ENCODE measurements around the gene AFDN.

The AFDN gene

DNA sequence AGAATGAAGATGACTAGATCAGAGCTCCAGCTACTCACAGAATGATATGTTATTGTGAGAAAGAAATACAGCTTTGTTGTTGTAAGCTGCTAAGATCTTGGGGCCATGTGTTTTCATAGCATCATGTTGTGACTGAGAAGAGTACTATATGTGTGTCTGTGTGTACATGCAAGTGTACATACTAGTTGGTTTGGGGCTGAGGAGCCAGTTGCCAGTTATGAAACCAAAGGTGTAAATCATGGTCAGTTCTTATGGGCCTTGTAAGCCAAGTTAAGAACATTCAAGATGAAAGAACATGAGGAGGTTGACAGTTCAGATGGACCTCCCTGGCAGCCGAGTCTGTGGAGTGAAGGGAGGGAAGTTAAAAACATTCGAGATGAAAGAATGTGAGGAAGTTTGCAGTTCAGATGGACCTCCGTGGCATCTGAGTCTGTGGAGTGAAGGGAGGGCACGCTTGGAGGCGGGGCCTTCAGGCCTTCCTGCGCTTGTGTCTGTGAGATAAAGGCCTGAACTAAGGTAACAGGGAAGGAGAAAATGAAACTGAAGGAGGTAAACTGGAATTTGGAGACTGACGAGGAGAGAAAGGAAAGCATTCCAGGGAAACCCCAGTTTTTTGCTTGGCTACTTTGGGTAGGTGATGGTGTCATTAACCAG is 13.9 kb downstream of the AFDN start:
- in situ Hi-C loops (cut with HindIII; ENCODE audit: low sequenced_read_pairs): no loop called here

DNA sequence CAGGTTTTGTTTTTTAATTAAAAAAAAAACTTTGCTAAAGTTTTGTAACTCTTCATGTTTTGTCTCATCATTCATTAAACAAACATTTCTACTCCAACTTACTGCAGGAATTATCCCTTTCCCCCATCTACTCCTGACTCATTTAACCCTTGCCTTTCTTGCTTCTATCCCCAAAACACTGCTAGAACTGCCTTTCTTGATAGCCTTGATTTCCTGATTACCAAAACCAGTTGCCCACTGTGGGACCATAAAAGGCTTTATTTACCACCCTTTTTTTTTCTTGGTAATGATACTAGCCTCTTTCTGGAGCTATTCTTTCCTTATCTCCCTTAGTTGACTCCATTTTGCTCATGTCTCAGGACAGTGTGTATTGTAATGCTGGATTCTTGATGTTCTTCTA is 15.3 kb downstream of the AFDN start:
- in situ Hi-C loops (cut with HindIII; ENCODE audit: low sequenced_read_pairs): no loop called here

DNA sequence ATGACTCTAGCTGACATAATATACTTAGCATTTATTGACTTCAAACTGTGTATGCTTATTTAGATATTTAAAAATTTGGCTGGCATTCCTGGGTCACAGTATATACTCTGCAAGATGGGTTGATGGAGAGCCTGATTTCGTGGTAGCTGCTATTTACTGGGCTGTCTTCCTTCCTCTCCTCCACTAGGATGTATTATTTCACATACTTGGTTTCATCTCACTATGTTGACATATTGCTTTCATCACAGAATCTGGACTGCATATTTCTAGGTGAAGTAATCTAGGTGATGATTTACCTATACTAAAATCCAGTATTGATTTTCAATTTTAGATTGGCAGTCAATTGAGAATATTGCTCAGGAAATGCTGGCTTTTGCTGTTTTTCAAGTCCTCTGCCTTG is 15.7 kb downstream of the AFDN start:
- in situ Hi-C loops (cut with HindIII; ENCODE audit: low sequenced_read_pairs): no loop called here

DNA sequence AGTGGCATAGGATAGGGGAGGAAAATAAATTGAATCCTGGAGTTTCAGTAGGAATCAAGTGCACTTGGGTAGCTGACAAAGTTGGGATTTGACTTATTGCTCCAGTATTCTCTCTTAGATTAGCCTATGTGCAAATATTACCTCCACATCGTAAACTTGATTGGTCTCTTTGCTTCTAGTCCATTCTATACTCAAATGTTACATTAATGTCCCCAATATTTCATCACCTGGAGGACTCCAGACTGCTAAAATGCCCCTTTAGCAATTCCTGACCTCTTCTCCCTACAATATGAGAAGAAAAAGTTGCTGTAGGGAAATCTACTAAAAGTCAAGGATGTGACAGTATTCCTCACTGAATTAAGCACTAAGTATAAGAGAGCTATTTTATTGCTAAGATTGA is 16.3 kb downstream of the AFDN start:
- in situ Hi-C loops (cut with HindIII; ENCODE audit: low sequenced_read_pairs): no loop called here

DNA sequence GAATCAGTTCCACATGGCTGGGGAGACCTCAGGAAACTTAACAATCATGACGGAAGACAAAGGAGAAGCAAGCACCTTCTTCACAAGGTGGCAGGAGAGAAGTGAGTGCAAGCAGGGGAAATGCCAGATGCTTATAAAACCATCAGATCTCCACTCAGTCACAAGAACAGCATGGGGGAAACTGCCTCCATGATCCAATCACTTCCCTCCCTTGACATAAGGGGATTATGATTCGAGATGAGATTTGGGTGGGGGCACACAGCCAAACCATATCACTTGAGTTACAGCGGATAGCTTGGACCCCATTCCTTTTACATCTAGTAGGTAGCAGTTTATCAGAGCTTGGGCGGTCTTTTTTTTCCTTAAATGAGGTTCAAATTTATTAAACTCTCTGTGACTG is 19.1 kb downstream of the AFDN start:
- in situ Hi-C loops (cut with HindIII; ENCODE audit: low sequenced_read_pairs): no loop called here

DNA sequence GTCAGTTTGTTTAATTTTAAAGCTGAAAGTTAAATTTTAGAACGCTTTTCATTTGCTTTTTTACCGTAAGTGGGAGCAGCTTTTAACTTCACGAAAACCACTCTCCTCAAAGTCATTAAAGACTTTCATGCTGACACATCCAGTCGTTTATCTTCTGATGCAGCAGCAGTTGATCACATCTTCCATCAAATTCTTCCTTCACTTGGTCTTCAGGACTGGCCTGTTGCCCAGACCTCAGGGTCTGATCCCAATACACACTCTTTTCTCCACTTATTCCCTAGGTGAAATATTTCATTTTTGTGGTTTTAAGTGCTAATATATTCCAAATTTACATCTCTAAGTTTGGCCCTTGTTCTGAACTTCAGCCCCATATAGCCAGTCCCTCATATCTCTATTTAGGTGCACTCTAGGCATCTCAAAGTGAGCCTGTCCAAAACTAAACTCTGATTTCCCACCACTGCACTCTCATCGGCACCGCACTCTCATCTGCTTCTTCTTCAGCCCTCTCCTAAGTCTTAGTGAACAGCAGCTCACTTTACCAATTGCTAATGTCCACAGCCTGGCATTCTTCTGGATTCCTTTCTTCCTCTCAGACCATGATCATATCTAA is 20.4 kb downstream of the AFDN start:
- in situ Hi-C loops (cut with HindIII; ENCODE audit: low sequenced_read_pairs): no loop called here

DNA sequence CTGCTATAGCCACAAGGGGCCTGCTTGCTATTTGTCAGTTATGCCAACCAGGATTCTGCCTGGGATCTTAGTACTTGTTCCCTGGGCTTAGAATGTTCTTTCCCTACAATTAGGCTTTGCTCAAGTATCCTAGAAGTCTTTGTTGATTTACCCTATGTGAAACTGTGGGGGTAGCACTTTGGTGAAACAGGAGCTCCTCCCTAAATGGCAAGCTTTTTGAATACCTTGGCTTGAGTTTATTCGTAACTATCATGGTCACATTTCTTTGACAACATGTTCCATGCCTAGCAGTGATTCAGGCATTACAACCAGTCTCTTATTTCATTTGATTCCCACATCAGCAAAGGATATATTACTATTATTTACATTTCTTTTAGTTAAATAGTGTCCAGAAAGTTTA is 21.2 kb downstream of the AFDN start:
- in situ Hi-C loops (cut with HindIII; ENCODE audit: low sequenced_read_pairs): no loop called here

DNA sequence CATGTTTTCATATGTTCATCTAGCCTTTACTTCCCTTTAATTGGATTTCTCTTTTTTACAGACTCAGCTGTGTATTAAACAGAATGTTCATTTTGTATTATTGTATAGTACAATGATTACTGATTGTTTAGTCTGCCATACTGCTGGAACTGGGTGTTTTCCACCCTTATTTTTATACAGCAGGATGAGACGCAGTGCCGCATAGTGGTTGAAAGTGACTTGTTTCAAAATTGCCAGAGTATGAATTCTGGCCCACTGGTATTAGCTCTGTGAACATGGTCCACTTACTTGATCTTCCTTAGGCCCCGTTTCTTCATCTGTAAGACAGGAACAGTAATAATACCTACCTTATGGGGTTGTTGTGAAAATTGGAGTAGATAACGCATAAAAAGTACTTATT is 22.1 kb downstream of the AFDN start:
- in situ Hi-C loops (cut with HindIII; ENCODE audit: low sequenced_read_pairs): no loop called here

DNA sequence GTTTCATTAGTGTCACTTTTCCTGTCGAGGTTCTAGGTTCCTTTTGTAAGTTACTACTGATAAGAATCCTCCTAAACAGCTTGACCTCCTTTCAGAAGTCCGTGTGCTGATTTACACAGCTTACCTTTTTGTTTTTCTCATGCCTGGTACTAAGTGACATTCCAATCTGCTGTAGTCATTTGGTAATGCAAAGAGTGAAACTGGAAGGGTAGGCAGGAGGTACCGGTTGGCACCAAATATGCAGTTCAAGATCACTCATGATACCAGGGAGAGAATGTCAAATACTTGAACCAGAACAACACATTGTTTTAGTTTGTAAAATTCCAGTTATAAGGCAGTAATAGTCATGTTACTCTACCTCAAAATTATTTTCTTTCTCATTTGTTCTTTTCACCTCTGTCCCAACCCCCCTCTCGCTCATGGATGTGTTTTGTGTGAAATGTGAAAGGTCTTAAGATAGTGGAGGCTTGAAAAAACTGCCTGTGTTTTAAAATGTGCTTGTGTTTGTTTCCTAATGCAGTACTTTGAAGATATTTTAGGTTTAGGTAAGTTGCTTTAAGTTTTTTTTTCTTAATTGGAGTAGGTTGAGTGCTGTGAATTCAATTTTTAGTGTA is 23.2 kb downstream of the AFDN start:
- in situ Hi-C loops (cut with HindIII; ENCODE audit: low sequenced_read_pairs): no loop called here

DNA sequence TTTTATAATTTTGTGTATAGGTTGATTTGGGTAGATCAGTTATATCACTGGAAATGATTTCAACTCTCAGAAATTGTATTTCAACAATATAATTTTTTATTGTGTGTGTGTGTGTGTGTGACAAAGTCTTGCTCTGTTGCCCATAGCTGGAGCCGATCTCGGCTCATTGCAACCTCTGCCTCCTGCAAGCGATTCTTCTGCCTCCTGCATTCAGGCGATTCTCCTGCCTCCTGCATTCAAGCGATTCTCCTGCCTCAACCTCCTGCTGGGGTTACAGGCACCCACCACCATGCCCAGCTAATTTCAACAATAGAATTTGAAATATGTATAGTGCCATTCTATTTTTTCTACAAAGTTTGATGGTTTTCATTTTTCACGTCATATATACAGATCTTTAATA is 24.1 kb downstream of the AFDN start:
- in situ Hi-C loops (cut with HindIII; ENCODE audit: low sequenced_read_pairs): no loop called here

DNA sequence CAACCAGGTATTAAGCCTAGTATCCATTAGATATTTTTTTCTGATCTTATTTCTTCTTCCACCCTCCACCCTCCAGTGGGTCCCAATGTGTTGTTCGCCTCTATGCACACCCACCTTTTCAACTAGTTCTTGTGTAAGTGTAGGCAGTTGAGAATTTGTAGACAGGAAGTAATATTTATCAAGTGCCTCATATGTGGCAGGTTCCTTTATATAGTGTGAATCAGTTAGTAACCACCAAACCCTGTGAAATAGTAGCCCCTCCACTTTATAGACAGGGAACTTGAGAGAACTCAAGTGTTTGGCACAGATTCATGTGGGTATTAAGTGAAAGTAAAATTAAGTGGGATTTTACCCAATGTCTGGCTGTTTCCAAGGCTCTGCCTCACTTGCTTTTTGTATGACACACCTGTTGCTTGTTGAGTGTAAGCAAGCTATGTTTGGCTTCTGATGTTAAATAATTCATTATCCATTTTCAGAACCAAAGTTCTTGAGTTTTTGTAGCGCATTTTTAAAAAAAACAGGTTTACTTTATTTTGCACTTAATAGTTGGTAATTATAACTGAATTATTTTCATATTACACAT is 24.8 kb downstream of the AFDN start:
- in situ Hi-C loops (cut with HindIII; ENCODE audit: low sequenced_read_pairs): no loop called here

DNA sequence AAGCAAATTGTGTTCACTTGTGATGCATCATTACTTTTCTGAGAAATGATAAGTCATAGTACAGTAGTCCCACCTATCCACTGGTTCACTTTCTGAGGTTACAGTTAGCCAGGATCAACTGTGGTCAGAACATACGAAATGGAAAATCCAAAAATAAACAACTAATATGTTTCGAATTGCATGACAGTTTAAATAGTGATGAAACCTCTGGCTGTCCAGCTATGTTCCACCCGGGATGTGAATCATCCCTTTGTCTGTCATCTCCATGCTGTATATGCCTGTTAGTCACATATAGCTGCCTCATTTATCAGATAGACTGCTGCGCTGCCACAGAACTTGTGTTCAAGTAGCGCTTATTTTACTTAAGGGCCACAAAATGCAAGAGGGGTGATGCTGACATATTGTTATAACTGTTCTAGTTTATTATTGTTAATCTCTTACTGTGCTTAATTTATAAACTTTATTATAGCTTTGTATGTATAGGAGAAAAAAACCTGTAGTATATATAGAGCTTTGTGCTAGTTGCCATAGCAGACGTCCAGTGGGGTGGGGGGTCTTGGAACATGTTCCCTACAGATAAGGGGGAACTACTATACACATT is 29.2 kb downstream of the AFDN start:
- in situ Hi-C loops (cut with HindIII; ENCODE audit: low sequenced_read_pairs): no loop called here

DNA sequence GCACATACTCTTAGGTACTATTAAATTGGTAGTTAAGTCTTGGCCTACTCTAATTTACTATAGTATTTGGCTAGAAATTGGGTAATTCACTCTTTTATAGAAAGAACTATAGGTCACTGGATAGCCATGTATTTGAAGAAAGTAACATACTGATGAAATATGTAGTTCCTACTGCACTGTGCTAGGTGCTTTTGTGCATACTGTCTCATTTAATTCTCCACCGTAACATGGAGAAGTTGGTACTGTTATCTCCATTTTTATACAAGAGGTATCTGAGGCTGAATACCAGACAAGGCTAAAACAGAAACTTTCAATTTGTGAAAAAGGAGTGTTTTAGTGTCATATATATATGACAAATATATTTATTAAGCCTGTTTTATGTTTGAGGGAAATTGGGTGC is 29.8 kb downstream of the AFDN start:
- in situ Hi-C loops (cut with HindIII; ENCODE audit: low sequenced_read_pairs): no loop called here

DNA sequence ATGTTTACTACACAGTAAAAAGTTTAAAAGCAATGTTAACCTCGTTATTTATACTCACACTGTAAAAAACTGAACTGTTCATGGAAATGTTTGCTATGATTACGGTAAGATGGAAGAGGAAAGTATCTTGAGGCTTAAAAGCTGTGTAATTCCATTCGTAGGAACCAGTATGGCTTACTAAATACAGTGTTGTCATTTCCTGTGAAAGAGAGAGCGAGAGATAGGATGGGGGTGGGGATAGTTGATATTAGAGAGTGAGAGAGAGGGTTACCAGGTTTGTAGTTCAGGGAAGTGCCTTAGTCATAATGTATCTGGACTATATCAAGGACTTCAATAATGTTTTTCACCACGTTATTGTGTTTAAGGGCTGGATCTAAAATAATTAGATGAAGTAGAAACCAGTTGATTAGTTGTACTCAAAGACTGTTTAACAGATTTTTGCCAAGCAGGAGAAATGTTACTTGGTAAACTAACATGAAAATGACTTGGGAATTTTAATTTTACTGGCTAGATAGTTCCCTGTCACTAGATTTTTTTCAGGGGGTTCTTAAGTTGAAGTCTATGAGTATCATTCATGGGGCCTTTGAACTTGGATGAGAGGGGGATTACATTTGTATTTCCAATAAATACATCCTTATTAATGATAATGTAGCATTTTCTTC is 30.4 kb downstream of the AFDN start:
- in situ Hi-C loops (cut with HindIII; ENCODE audit: low sequenced_read_pairs): no loop called here

DNA sequence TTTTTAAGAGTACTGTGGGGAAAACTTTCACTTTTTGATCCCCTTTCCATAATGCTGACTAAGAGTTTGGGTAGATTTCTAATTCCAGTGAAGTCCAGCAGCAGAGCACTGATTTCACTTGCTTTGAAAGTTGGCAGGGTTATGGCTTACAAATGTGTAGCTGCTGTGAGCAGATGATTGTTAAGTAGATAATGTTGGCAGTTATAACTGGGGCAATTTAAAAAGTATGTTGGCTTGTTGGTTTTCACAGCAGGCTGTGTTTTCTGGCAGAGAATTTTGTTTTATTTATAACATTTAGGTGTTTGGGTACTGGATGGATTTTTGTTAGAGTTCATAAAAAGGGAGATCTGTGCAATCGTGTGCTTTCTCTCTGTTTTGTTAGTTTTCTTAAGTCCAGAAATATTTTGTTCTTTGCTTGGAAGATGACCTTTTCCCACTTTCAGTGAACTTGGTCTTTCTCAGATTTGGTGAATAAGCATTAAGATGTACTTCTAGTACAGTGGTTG is 31.4 kb downstream of the AFDN start:
- in situ Hi-C loops (cut with HindIII; ENCODE audit: low sequenced_read_pairs): no loop called here

DNA sequence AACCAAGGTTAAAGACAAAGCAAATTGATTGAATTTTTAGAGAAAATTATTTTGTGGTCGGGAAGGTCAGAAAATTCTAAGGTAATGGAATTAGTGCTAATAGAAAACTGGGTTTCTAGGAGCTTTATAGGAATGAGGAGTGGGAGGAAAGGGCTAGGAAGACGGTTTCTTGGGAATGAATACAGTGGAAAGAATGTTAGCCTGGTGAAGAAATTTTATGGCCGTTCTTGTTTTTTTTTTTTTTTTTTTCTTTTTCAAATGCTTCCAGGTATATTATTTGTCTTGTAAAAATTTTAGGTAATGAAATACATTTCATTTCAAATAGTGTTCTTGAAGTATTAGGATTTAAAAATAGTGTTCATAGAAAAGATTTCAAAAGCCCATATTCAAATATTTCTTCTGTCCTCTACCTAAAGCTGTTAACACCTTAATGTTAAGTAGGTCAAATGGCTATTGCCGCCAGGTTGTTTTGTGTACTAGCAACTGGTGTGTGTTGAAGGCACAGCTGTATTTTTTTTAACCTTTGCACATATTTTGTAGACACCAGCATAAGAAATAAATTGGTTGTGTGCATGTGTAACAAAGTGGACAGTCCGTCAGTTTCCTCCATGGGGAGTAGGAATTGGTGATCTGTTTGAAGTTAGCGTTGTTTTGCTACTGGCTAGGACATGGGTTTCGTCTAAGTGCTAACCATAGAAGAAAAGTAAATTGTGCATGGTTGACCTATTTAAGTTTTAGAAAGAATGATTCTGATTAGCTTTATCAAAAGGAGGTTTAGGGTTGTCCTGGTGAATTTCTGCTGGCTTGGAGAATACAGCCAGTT is 32.3 kb downstream of the AFDN start:
- in situ Hi-C loops (cut with HindIII; ENCODE audit: low sequenced_read_pairs): no loop called here

DNA sequence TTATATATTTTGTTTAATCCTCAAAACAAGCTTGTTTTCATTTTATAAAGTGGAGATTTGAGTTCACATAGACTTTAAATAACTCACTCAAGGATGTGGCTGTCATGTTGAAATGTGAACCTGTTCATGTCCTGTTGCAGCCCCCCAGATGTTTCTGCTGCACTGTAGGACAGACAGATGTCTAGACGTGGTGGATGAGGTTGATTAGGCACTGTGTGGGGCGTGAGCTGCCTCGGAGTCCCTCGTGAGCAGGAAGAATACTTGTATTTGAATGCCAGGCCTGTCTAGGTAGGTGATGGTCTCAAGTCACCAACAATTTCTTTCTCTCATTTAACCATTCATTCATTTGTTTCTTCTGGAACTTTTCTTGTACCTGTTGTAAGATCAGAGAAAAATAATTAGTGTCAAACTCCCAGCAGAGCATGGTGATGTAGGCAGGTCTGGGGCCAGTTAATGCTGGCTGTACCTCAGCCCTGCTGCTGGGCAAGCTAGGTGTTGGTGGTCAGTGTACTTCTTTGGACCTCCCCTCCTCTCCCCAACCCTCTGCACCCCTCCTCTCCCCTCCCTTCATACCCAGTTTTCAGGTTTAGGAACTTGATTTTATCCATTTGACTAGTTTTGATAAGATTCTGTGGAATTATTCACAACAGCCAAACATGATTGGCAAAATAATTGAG is 34.0 kb downstream of the AFDN start:
- in situ Hi-C loops (cut with HindIII; ENCODE audit: low sequenced_read_pairs): no loop called here

DNA sequence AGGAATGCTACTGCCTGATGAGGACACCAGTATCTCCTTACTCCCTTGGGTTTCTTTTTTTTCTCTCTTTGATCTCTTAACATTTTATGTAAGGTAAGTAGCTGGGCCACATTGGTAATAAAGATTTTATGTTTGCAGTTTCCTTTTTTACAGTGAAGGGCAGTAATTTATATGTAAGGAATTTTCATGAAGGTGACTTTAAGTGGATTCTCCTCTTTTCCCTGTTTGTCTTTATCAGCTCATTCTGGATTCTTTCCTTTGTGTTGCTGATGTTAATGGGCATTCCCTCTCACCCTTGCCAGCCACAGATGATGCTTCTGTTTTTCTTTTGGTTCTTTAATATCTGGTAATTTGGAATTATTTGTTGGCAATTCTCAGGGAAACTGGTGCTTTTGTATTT is 34.7 kb downstream of the AFDN start:
- in situ Hi-C loops (cut with HindIII; ENCODE audit: low sequenced_read_pairs): no loop called here

DNA sequence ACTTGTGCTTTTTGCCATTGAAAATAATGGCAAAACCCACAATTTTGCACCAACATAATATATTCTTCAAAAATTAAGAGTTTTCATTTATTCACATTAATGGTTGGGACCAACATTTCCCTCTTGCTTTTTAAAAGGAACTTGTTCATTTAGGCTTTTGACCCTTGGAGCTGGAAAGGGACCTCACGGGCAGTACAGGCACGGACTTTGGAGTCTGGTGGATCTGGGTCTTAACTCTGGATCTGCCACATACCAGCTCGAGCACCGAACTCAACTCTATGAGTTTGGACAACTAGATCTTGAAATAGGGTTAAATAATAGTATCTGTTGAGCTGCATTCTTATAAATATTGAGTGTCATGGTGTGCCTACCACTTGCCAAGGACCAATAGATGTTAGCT is 37.2 kb downstream of the AFDN start:
- in situ Hi-C loops (cut with HindIII; ENCODE audit: low sequenced_read_pairs): no loop called here

DNA sequence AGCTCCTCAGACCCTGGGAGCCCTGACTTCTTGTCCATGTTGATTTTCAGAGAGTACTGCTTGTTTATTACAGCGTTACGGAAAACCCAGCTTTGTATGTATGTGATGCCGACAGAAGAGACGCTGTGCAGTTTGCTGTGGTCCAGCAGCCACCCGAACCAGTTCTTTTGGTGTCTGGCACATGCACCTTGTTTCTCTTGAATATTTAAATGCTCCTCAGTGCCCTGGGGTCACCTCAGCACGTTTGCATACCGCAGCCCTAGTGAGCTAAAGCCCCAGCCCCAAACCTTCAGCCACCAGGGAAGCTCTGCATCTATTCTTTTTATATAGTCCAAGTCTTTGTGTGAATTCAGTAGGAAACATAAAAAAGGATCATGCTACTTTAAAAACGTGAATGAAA is 39.9 kb downstream of the AFDN start:
- in situ Hi-C loops (cut with HindIII; ENCODE audit: low sequenced_read_pairs): no loop called here
